ENCODE data around the gene SLC4A4.

Gene SLC4A4

DNA sequence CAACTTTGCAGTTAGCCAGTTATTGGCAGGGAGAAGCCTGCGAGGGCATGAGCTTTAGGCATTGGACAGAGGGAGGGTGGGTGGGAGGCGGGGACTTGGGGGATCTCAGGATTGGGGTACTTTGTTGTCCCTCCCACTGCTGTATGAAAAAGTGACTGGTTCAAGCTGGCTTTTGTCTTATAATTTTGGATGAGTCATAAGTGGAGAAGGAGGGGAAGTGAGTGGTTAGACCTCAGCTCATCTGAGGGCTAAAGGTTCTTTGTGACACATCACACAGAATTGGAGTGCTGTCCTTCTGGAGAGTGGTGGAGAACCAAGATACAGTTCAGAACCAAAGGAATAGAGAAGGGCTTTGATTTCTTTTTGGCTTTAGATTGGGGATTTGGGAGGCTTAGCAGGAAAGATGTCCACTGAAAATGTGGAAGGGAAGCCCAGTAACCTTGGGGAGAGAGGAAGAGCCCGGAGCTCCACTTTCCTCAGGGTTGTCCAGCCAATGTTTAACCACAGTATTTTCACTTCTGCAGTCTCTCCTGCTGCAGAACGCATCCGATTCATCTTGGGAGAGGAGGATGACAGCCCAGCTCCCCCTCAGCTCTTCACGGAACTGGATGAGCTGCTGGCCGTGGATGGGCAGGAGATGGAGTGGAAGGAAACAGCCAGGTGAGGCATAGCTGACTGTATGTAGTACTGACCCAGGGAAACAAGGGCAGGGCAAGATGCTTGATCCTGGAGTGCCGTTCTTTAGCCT, at the start of gene SLC4A4:
Gene SLC4A4, plus strand, starts transcription at position 175 of the 748 bp plus-strand sequence.
- no peak within 1 kb of the TSS for H3K27ac ChIP-seq

DNA sequence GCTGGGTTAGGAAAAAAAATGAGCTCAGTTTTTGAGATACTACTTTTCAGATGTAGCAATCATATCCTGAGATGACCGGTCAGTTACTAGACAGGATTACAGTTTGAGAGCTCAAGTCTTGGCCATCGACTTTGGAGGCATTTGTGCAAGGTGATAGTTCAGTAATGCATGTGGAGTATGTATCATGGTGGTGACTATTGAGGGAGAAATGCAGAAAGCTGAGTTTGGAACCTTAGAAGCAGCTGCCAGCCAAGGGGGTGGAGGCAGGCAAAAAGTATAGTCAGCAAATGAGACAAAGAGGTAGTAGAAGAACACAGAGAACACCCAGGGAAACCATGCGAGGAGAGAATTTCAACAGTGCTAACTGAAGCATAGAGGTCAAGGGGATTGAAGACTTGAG, 48.7 kb upstream of the SLC4A4 start:
- no peak overlapping the region for H3K27ac ChIP-seq
- H3K4me3 ChIP-seq = no peak overlapping the region

More for the DNA sequence above, at the start of gene SLC4A4:
- H3K4me3 ChIP-seq = no peak within 1 kb of the TSS

DNA sequence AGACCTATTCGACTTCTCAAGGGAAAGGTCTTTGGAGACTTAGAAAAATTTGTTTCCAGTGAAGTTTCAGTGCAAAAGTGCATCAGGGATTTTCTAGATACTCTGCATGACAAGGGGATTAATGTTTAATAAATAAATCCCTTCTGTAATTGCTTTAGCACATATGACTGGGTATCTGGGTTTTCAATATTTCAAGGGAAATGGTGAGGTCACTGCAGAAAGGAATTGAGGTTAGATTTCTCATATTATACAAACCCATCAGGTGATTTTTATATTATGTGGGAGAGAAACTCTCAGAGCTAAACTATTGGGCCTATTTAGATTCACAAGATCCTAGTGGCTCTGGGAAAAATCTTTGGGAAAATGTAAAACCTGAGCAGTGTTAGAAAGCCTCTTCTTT, 48.3 kb upstream of the SLC4A4 start:
- H3K27ac ChIP-seq = no peak overlapping the region
- H3K4me3 ChIP-seq = no peak overlapping the region

DNA sequence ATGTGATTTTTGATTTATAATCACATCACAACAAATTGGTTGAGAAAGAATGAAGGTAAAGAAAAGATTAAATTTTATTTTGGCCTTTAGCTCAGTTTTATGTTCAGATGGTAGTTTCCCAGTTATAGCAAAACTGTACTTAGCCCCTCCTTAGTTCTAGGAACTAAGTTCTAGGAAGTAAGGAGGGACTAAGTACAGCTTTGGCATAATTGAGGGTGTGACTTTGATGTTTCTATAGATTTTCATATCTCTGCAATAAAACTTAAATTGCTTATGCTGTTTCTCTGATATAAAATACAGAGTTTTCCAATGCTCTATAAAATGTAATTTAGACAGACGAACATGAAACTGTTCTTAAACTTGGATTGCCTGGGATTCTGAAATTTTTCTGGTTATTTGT, 46.6 kb upstream of the SLC4A4 start:
- Histone ChIP-seq H3K27ac (no peak overlapping the region), H3K4me3 (no peak overlapping the region)

DNA sequence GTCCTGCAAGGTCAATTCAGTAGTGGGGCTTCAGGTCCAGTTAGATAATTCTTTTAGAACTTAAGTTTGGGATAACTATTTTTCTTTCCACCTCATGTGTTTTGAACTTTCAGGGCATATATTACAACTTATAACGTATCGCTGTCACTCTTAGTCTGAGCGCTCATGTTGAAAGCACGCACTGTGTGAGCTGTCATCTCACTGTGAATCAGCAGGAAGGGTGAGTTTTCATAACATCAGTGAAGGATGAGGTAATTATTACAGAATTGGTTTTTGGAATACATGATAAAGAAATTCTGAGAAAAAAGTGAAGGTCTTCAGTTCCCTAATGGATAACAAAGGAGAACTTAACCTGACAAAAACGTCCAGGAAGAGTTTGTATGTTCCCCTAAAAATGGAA, 45.1 kb upstream of the SLC4A4 start:
- Histone ChIP-seq H3K27ac (no peak overlapping the region), H3K4me3 (no peak overlapping the region)

DNA sequence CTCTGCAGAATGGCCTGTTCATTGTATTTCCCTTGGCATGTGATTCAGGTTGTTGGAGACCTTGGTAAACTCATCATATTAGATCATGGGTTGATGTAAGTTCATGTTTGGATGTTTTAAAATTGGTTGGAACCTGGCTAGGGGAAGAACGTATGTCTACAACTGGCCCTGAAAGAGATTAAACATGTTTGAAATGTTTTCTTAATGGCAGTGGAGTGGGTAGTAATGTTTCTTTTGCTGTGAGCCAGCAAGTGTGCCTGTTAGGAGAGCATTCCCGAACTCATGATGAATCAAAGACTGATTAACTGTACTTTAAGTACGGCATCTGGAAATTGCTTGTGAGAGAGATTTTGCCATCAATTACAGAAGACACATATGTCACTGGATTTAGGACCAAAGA, 44.5 kb upstream of the SLC4A4 start:
- no peak overlapping the region for H3K4me3 ChIP-seq
- no peak overlapping the region for H3K27ac ChIP-seq

DNA sequence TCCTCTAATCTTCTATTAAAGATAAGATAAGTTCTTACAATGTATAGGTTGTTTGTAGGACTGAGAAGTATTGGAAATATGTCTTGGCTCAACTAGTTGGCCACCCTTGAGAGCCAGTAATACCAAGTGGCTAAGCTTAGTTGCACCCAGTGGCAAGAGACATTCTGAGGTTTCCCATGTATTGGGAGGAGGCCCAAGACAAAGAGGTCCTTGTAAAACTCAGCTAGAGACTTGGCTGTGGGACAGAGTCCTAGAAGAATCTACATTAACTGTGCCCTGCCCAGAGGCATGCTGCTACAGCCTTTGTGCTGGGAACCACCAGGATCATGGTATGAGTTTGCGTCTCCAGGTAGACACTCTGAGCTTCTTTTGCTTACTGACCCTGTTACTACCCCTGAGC, 41.9 kb upstream of the SLC4A4 start:
- Histone ChIP-seq H3K27ac (no peak overlapping the region), H3K4me3 (no peak overlapping the region)

DNA sequence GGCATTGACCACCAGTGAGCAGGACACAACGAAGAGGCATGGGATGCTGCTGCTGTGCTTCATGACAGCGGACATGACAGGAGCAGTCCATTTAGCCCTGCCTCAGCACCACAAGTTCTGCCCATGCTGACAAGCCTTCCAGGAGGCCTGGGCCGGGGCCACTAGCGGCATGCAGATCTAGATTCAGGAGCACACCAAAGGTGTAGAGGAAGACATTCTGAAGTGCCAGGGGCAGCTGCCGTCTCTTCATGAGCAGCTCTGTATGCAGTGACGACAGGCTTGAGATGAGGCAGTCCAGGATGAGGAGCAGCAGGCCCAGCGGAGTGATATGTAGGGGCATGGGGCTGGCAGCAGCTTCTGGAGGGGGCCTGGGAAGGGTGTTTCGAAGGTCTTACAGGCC, 38.5 kb upstream of the SLC4A4 start:
- Histone ChIP-seq H3K4me3 (no peak overlapping the region), H3K27ac (no peak overlapping the region)

DNA sequence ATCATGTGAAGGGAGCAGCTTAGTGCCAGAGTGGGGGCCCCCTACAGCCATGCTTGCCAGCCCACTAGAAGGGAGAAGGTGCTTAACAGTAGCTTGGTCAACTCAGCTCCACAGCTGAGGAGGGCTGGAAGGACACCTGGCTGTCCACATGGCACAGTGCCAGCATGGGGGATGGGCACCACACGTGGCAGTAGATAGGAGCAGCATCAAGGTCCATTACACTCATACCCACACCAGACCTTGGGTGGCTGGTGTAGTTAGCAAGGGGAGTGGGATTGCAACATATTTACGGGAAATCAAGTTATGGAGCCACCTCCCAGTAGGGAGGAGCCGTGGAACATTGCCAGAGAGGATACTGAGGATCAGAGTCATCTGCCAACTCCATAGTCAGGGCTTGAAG, 37.9 kb upstream of the SLC4A4 start:
- Histone ChIP-seq H3K4me3 (no peak overlapping the region), H3K27ac (no peak overlapping the region)

DNA sequence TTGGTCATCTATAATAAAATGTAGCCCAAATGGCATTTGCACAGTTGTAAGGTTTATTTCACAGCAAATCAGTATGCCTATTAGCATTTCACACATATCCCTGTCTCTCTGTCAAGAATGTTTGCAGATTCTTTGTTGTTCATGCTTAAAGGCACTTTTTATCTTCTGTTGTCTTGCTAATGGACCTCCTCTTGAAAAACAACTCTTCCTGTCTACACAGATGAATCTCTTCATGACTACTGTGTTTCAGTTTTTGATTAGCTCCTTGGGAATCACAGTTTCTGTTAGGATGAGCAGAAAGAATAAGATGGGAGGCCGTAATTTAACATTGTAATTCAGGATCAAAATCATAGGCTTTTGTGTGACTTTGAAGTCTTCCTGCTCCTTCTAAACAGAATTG, 35.5 kb upstream of the SLC4A4 start:
- no peak overlapping the region for H3K4me3 ChIP-seq
- H3K27ac ChIP-seq = no peak overlapping the region

DNA sequence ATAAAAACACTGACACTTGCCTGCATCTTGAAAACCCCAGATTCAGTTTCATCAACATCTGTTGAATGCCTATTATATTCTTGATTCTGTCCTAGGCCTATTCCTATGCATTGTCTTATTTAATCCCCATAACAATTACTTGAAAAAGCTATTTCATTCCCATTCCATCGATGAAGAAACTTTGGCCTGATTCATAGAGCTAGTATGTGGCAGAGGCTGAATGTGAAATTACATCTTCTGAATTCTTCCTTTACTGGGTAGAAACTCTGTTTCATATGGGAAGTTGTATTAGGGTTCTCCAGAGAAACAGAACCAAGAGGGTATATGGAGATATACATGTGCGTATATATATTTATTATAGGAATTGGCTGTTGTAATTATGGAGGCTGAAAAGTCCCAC, 35.0 kb upstream of the SLC4A4 start:
- Histone ChIP-seq H3K4me3 (no peak overlapping the region), H3K27ac (no peak overlapping the region)

DNA sequence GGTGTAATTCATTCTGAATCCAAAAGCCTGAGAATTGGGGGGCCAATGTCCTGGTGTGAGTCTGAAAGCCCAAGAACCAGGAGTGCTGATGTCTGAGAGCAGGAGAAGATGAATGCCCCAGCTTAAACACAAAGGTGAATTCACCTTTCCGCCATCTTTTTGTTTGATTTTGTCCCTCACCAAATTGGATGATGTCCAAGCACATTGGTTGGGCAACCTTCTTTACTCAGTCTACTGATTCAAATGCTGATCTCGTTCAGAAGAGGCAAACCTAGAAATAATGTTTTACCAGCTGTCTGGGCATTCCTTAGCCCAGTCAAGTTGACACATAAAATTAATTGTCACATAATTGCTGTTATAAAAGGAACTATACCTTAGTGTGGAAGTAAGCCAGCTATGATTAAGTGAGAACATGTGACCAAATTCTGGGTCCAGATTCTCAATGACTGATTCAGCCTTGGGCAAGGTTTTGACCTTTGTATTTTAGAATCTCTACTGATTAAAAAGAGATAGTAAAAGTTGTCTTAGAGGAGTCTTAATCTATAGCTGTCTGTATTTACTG, 34.5 kb upstream of the SLC4A4 start:
- Histone ChIP-seq H3K4me3 (no peak overlapping the region), H3K27ac (no peak overlapping the region)

DNA sequence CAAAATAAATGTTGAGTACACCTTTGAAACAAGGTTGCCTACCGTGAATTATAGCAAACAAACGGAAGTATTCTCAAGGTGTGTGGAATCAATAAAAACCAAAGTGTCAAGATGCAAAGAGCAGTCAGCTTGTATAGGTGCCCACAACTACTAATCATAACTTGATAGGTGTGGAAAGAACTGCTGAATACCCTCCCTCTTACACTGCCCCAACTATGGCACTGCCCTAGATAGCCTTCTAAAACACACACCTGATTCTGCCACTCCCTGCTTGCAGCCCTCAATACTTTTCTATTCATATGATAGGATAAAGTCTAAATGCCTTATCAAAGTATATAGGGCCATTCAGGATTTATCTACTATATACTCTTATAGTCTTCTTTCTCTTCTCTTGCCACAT, 31.1 kb upstream of the SLC4A4 start:
- H3K4me3 ChIP-seq = no peak overlapping the region
- H3K27ac ChIP-seq = no peak overlapping the region

DNA sequence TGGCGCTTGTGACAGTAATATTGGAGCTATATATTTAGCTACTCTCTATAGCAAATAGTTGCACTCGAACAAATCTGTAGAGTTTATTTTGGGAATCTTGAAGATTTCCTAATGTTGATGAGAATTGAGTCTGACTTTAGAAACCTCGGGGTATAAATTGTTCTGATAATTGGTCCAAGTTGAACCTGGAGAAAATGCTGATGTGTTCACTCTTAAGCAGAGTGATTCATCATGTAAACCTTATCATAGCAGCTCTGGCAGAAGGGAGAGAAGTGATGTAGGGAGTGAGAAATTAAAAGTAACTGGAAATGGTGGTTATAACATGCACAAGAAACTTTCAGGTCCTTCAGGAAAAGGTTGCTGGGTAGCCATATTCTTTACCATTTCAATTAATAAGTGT, 16.4 kb upstream of the SLC4A4 start:
- no peak overlapping the region for H3K4me3 ChIP-seq
- H3K27ac ChIP-seq = no peak overlapping the region

DNA sequence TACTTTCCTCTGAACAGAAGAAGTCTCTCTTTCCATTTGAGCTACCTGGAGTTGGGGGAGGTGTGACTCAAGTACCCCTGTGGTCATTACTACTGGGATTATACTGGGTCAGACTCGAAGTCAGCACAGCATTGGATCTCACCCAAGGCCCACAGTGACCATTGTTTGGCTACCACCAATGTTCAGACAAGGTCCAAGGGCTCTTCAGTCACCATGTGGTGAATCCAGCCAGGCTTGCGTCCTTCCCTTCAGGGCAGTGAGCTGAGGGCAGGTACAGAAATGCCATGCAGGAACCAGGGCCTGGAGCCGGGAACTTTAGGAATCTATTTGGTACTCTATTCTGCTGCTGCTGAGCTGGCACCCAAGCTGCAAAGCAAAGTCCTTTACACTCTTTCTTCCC, 5.5 kb upstream of the SLC4A4 start:
- no peak overlapping the region for H3K27ac ChIP-seq
- no peak overlapping the region for H3K4me3 ChIP-seq

DNA sequence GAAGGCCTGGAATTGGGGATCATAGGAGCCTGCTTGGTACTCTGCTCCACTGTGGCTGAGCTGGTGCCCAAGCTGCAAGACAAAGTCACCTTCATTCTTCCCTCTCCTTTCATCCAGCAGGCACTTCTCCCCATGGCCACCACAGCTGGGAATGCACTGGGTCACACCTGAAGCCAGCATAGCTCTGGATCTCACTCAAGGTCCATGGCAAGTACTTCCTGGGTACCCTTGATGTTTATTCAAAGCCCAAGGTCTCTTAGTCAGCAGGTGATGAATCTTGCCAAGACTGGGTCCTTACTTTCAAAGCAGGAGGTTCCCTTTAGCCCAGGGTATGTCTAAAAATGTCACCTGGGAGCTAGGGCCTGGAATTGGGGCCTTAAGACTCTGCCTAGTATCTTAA, 4.9 kb upstream of the SLC4A4 start:
- H3K4me3 ChIP-seq = no peak overlapping the region
- H3K27ac ChIP-seq = no peak overlapping the region

DNA sequence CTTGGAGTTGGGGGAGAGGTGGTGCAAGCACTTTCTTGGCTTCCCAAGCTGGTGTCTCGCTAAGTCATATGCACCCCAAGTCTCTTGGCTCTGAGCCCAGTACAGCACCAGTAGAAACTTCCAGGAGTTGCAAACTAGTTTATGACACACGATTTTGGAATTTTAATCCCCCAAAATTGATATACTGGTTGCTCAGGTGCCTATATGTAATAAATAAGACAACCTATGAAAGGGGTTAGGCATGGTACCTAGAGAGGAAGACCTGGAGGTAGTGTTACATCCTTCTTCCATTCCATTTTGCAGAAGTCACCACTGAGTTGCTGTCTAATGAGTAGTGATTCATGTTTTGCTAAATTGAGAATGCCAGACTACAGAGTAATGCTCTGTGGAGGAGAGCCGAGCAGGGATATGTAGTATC, 4.3 kb upstream of the SLC4A4 start:
- Histone ChIP-seq H3K27ac (no peak overlapping the region), H3K4me3 (no peak overlapping the region)

DNA sequence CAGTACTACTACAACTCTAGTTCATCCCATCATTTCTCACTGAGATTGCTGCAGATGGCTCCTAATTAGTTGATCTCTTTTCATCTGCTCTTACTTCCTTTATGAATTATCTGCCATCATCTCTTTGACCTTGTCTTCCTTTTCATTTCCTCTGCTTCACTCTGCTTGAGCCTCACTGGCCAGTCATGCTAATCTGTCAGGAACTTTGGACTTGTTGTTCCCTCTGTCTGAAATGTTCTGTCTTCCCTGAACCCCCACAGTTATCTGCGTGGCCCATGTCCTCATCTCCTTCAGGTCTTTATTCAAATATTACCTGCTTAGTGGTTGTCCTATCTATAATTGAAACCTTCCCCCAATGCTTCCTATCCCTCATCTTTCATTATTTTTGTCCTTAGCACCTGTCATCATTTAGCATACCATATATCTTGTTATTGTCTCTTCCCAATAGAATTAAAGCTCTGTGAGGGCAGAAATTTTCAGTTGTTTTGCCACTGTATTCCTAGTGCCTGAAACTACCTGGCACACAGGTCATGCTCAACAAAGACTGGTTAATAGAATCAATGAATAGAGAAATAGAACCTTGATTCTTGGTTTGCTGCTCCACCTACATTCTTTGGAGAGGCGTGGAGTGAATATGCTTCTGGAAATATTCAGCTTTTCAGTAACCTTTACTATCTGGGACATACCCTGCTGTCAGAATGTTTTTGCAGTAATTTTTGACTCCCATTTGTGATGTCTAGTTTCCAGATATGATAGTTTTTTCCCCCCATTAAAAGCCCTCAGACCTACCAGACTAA, 5.0 kb downstream of the SLC4A4 start:
- Histone ChIP-seq H3K27ac (no peak overlapping the region), H3K4me3 (no peak overlapping the region)

DNA sequence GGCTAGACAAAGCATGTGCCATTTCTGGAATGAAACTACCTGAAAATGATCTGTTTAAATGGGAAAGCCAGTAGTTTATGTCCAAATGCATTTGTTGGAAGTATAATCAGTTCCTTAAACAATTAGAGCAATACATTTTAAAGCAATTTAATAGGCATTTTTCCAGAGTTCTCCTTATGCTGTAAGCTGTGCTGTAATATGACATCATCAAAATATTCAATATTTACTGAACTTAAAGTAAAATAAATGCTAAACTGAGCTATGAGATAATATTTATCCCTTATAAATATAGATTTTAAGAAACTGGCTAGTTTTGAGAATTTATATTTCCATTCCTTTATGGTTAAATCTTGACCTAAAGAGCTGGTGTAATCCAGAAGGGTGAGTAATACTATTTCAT, 7.9 kb downstream of the SLC4A4 start:
- H3K27ac ChIP-seq = no peak overlapping the region
- H3K4me3 ChIP-seq = no peak overlapping the region

DNA sequence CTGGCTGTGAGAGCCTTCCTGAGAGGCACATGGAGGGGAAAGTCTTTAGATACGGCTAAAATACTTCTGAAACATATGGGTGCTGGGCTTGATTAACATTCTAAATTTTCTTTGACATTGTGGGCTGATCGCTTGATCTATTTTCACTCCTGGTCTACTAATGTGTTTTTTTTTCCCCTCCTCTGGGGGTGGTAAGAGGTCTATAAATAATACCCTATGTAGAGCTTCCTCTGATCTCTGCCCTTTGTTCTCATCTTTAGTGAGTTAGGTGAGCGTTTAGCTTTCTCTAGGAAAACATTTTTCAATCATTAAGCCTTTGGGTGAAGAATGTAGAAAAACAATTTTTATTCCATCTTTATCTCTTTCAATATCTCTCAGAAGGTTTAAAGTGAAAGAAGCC, 9.8 kb downstream of the SLC4A4 start:
- Histone ChIP-seq H3K27ac (no peak overlapping the region), H3K4me3 (no peak overlapping the region)

DNA sequence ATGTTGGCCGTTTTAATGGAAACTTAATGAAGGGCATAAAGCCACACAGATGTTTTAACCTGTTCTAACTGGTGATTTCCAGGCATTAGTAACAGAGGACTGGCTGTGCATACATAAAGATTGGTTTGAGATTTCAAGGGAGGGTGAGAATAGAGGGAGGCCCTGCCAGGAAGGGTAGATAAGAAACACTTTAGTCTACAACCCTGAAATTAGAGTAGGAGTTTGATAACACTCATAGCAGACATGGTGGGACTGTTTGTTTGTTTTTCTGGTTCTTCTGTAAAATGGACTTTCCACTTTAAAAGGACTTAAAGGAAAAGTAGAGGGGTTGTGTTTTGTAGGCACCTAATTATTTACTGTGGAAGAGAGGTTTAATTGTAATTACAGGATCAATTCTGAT, 16.2 kb downstream of the SLC4A4 start:
- H3K4me3 ChIP-seq = no peak overlapping the region
- no peak overlapping the region for H3K27ac ChIP-seq

All from skin epidermis (tissue), 12 donors.